Naive thymus-derived CD4-positive, alpha-beta T cell (primary cell): Measurements from ENCODE around the gene CAPRIN2. TPM values are rescaled to one million over a fixed set of nuclear protein-coding genes. Genes with fewer than 3 reads are reported as not detected.

Source experiments
- ATAC-seq: fragments of 150-1000 bp; cut with Tn5 transposase; 2 replicates; pipeline ENCODE4 v1.10.0; 2021; ENCODE audit warnings: mild to moderate bottlenecking, moderate library complexity
- CTCF ChIA-PET: fragments of 350-600 bp; sonication (Branson Sonifier 250); formaldehyde crosslinking; loops from one replicate; lab custom pipeline; 2021; ENCODE audit warnings: antibody characterized with exemption; lab: Charles Lee
- POLR2A ChIA-PET: fragments of 350-600 bp; sonication (Branson Sonifier 250); formaldehyde crosslinking; loops from one replicate; lab custom pipeline; 2021; ENCODE audit warnings: antibody characterized with exemption, inconsistent platforms; lab: Charles Lee
- DNase-seq, 9 donors: peaks; one replicate each; pipeline versions ENCODE4 v3.0.0 to v3.0.0-alpha.2; 2020 to 2022; ENCODE audit warnings: mixed read lengths in 1 of 9
- H3K27ac ChIP-seq: one replicate; pipeline ENCODE4 v1.7.0; 2013; ENCODE audit warnings: mild to moderate bottlenecking, low read depth, low read length, moderate library complexity
- H3K27me3 ChIP-seq, 2 donors: one replicate each; pipeline ENCODE4 v1.7.0; 2013; ENCODE audit warnings: low read length in 2 of 2, mild to moderate bottlenecking in 2 of 2, moderate library complexity in 2 of 2; ENCODE audit not compliant: control insufficient read depth in 2 of 2, insufficient read depth in 2 of 2
- H3K36me3 ChIP-seq, 3 experiments: 1 replicate in 2 of 3; 2 replicates in 1 of 3; pipeline ENCODE4 v1.7.0; 2013; ENCODE audit warnings: low read length in 3 of 3, mild to moderate bottlenecking in 3 of 3, moderate library complexity in 1 of 3; ENCODE audit not compliant: insufficient read depth in 3 of 3, control insufficient read depth in 2 of 3
- H3K4me1 ChIP-seq, 2 donors: one replicate each; pipeline ENCODE4 v1.7.0; 2013; ENCODE audit warnings: low read length in 2 of 2, mild to moderate bottlenecking in 2 of 2, moderate library complexity in 1 of 2; ENCODE audit not compliant: control insufficient read depth in 2 of 2, insufficient read depth in 2 of 2
- H3K4me3 ChIP-seq: 2 replicates; pipeline ENCODE4 v1.7.0; 2013; ENCODE audit warnings: mild to moderate bottlenecking, low read length
- H3K9me3 ChIP-seq, 3 experiments: 1 replicate in 2 of 3; 2 replicates in 1 of 3; pipeline ENCODE4 v1.7.0; 2013; ENCODE audit warnings: low read length in 3 of 3; ENCODE audit not compliant: control insufficient read depth in 2 of 3
- H3K27ac Mint-ChIP-seq, 9 donors: one replicate each; pipeline ENCODE4 v1.8.0; 2020 to 2022; ENCODE audit warnings: mixed read lengths in 9 of 9, mild to moderate bottlenecking in 8 of 9, moderate library complexity in 5 of 9, inconsistent platforms in 2 of 9
- H3K27me3 Mint-ChIP-seq, 5 donors: one replicate each; pipeline ENCODE4 v1.8.0; 2021 to 2022; ENCODE audit warnings: mixed read lengths in 5 of 5, mild to moderate bottlenecking in 1 of 5
- H3K36me3 Mint-ChIP-seq, 5 donors: one replicate each; pipeline ENCODE4 v1.8.0; 2020 to 2022; ENCODE audit warnings: mixed read lengths in 5 of 5, mild to moderate bottlenecking in 3 of 5, inconsistent platforms in 1 of 5
- H3K4me1 Mint-ChIP-seq, 7 donors: one replicate each; pipeline ENCODE4 v1.8.0; 2020 to 2022; ENCODE audit warnings: mixed read lengths in 7 of 7, mild to moderate bottlenecking in 3 of 7, inconsistent platforms in 1 of 7
- H3K4me3 Mint-ChIP-seq, 10 donors: one replicate each; pipeline ENCODE4 v1.8.0; 2020 to 2022; ENCODE audit warnings: mild to moderate bottlenecking in 10 of 10, mixed read lengths in 10 of 10, moderate library complexity in 6 of 10, inconsistent platforms in 2 of 10
- H3K9me3 Mint-ChIP-seq, 11 donors: one replicate each; pipeline ENCODE4 v1.8.0; 2020 to 2022; ENCODE audit warnings: mixed read lengths in 11 of 11, mild to moderate bottlenecking in 4 of 11, inconsistent platforms in 1 of 11, moderate library complexity in 1 of 11
- intact Hi-C, 2 donors: fragments of 100-400 bp; cut with micrococcal nuclease; formaldehyde crosslinking; loops; one replicate each; pipeline ENCODE4 v1.15.1; 2023
- polyA plus RNA-seq, 2 donors: library from polyadenylated mRNA; unstranded; fragments of 300-500 nt; fragmentation: Illumina TruSeq; gene quantifications; one replicate each; pipeline ENCODE4 v1.2.3, GENCODE V29; 2021
- total RNA-seq, 6 experiments: library from RNA in 5 of 6; stranded (reverse) in 5 of 6; gene quantifications; 1 replicate in 5 of 6; 2 replicates in 1 of 6; pipeline ENCODE4 v1.2.3 and lab custom pipeline; 2021 to 2026

CAPRIN2 gene
- total and polyA plus RNA-seq, 7 experiments from 2014 or later, result 6.5 to 50.1 (median 26.4) TPM

DNA sequence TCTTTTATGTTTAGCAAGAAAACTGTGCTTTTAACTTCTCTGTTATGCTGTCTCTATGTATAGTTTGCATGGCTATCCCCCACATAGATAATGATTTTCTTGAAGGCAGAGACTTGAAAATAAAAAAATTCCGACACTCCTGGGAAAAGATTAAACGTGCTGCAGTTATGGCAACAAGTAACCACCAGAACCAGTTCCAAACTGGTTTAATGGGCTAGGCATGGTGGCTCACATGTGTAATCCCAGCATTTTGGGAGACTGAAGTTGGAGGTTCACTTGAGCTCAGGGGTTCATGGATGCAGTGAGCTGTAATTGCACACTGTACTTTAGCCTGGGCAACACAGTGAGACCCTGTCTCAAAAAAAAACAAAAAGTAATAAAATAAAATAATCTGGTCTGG is 15.1 kb upstream of the CAPRIN2 start:
- Mint-ChIP-seq H3K4me1 (no peaks in the 10 kb centered on the region), H3K9me3 (peaks cover 0 to 4% (median 0%) of the 10 kb centered on the region in 11 donors), H3K4me3 (no peak overlapping the region), H3K27me3 (peaks cover 0 to 28% (median 11%) of the 10 kb centered on the region in 5 donors), H3K27ac (no peak overlapping the region), H3K36me3 (no peaks in the 10 kb centered on the region)
- ATAC-seq (no peak), DNase-seq (no peak)
- no peaks in the 10 kb centered on the region for H3K9me3 ChIP-seq
- no peaks in the 10 kb centered on the region for H3K27me3 ChIP-seq
- CTCF ChIA-PET, result no interaction called here
- POLR2A ChIA-PET, result interaction anchor here (0.6 kb wide), 2 partner anchors 57 to 161 kb away, joined by 3 read pairs; no protein-coding TSS in a partner anchor
- H3K4me1 ChIP-seq, result no peaks in the 10 kb centered on the region
- H3K4me3 ChIP-seq, result no peak overlapping the region
- no peaks in the 10 kb centered on the region for H3K36me3 ChIP-seq
- no peak overlapping the region for H3K27ac ChIP-seq
- intact Hi-C loops, result no loop called here

GRCh38 chr12:30764251-30764650 is 9.5 kb upstream of the CAPRIN2 start:
- H3K9me3 Mint-ChIP-seq, result peaks cover 0 to 4% (median 0%) of the 10 kb centered on the region in 11 donors
- ChIA-PET CTCF (interaction anchor here (0.8 to 0.9 kb wide), 2 partner anchors 9 to 11 kb away, joined by 3 read pairs; no protein-coding TSS in a partner anchor), POLR2A (no interaction called here)
- H3K9me3 ChIP-seq, result no peaks in the 10 kb centered on the region
- intact Hi-C loops, result no loop called here
- H3K27ac ChIP-seq, result no peak overlapping the region
- no peaks in the 10 kb centered on the region for H3K27me3 ChIP-seq
- peaks cover 0 to 4% (median 0%) of the 10 kb centered on the region in 5 donors for H3K36me3 Mint-ChIP-seq
- no peak for ATAC-seq
- DNase-seq, result no peak
- H3K36me3 ChIP-seq, result no peaks in the 10 kb centered on the region
- H3K27ac Mint-ChIP-seq, result no peak overlapping the region
- H3K27me3 Mint-ChIP-seq, result peaks cover 0 to 31% (median 0%) of the 10 kb centered on the region in 5 donors
- H3K4me3 Mint-ChIP-seq, result no peak overlapping the region
- no peak overlapping the region for H3K4me3 ChIP-seq
- H3K4me1 Mint-ChIP-seq, result no peaks in the 10 kb centered on the region
- H3K4me1 ChIP-seq, result no peaks in the 10 kb centered on the region

DNA sequence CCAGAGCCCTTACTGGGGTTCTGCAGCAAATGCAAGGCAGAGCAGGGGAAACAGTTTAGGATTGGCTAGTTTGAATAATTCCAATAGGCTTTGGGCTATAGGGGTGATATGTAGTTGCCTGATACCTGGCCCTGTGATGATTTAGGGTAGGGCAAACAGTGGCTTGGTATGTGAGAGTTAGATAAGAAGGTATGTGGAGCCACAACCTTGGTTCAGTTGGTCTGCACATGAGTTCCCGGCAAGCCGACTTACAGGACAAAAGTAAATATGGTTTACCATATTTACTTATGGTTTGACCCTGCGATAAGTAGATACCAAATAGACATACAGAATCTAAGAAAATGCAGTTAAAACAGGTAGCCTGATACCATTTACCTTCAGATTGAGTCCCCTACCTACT is 8.3 kb upstream of the CAPRIN2 start:
- no peak overlapping the region for H3K27ac Mint-ChIP-seq
- H3K9me3 Mint-ChIP-seq, result peaks cover 0 to 4% (median 0%) of the 10 kb centered on the region in 11 donors
- Histone ChIP-seq H3K27me3 (no peaks in the 10 kb centered on the region), H3K9me3 (no peaks in the 10 kb centered on the region), H3K4me1 (no peaks in the 10 kb centered on the region), H3K27ac (no peak overlapping the region), H3K36me3 (no peaks in the 10 kb centered on the region), H3K4me3 (no peak overlapping the region)
- DNase-seq (no peak), ATAC-seq (no peak)
- no peaks in the 10 kb centered on the region for H3K4me1 Mint-ChIP-seq
- H3K4me3 Mint-ChIP-seq, result no peak overlapping the region
- POLR2A ChIA-PET, result no interaction called here
- peaks cover 0 to 27% (median 0%) of the 10 kb centered on the region in 5 donors for H3K27me3 Mint-ChIP-seq
- CTCF ChIA-PET, result no interaction called here
- intact Hi-C loops, result no loop called here
- peaks cover 0 to 4% (median 0%) of the 10 kb centered on the region in 5 donors for H3K36me3 Mint-ChIP-seq

DNA sequence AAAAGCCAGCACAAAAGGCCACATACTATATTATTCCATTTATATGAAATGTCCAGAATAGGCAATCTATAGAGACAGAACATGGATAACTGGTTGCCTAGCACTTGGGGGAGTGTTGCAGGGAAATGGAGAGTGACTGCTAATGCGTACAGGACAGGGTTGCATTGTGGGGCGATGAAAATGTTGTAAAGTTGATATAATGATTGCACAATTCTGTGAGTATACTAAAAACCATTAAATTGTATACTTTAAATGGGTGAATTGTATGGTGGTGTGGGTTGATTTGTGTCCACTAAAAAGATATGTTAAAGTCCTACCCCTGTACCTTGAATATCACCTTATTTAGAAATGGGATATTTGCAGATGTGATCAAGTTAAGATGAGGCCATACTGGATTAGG is 7.0 kb upstream of the CAPRIN2 start:
- CTCF ChIA-PET, result no interaction called here
- DNase-seq (no peak), ATAC-seq (no peak)
- H3K4me3 ChIP-seq, result no peak overlapping the region
- Mint-ChIP-seq H3K27me3 (peaks cover 0 to 18% (median 0%) of the 10 kb centered on the region in 5 donors), H3K27ac (no peak overlapping the region), H3K4me3 (no peak overlapping the region), H3K36me3 (peaks cover 0 to 8% (median 0%) of the 10 kb centered on the region in 5 donors), H3K4me1 (peaks cover 0 to 8% (median 0%) of the 10 kb centered on the region in 7 donors), H3K9me3 (peaks cover 0 to 4% (median 0%) of the 10 kb centered on the region in 11 donors)
- H3K36me3 ChIP-seq, result no peaks in the 10 kb centered on the region
- H3K27ac ChIP-seq, result no peak overlapping the region
- H3K4me1 ChIP-seq, result no peaks in the 10 kb centered on the region
- intact Hi-C loops, result no loop called here
- no peaks in the 10 kb centered on the region for H3K9me3 ChIP-seq
- H3K27me3 ChIP-seq, result no peaks in the 10 kb centered on the region
- POLR2A ChIA-PET, result no interaction called here

DNA sequence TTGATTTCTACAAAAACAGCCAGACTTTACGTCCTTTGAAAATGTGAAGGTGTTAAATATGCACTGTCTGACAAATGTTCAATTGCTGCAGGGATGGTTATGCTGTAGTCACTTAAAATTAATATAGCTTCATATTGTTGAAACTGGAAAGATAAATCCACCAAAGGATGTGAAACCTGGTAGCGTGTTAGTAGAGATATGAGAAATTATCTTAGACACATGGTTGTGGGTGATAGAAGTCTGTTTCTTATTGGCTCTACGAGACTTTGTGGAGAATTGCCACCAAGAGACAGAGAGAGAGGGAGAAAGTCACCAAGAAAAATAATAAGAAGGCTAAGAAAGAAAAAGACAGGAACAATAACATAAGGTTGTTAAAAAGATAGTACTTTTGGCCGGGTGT is 2.6 kb upstream of the CAPRIN2 start:
- no peak for ATAC-seq
- peak overlapping the region in 2 of 9 donors; percentile 53 to 80 for H3K27ac Mint-ChIP-seq

GRCh38 chr12:30756074-30756473 is 1.3 kb upstream of the CAPRIN2 start:
- Mint-ChIP-seq H3K36me3 (peaks cover 0 to 8% (median 0%) of the 10 kb centered on the region in 5 donors), H3K4me1 (peaks cover 19 to 41% (median 34%) of the 10 kb centered on the region in 7 donors), H3K27ac (peak overlapping the region in 6 of 9 donors; percentile 19 to 87 (median 82)), H3K27me3 (no peaks in the 10 kb centered on the region), H3K4me3 (peak overlapping the region in 5 of 10 donors; percentile 88 to 98 (median 95)), H3K9me3 (peaks cover 0 to 4% (median 0%) of the 10 kb centered on the region in 11 donors)
- H3K4me3 ChIP-seq, result no peak overlapping the region
- peaks cover 13 to 29% of the 10 kb centered on the region in 2 donors for H3K4me1 ChIP-seq
- ATAC-seq, result no peak
- POLR2A ChIA-PET, result interaction anchor here (0.5 to 1.5 kb wide), 4 partner anchors 11 to 117 kb away, joined by 3 to 6 read pairs (median 3); no protein-coding TSS in a partner anchor
- H3K36me3 ChIP-seq, result no peaks in the 10 kb centered on the region
- no peak for DNase-seq
- H3K27me3 ChIP-seq, result no peaks in the 10 kb centered on the region
- H3K27ac ChIP-seq, result no peak overlapping the region
- CTCF ChIA-PET, result interaction anchor here (1.2 kb wide), 1 partner anchor 49 kb away, joined by 3 read pairs; no protein-coding TSS in a partner anchor
- no peaks in the 10 kb centered on the region for H3K9me3 ChIP-seq
- intact Hi-C loops, result loop anchor here in 1 of 2 donors (10.0 kb wide), 2 partner anchors 1919 to 1999 kb away; partner anchors contain the start of genes DNM1L and YARS2

More for the DNA sequence above, 2.6 kb upstream of the CAPRIN2 start:
- H3K27me3 Mint-ChIP-seq, result peaks cover 0 to 2% (median 0%) of the 10 kb centered on the region in 5 donors
- H3K36me3 Mint-ChIP-seq, result peaks cover 0 to 8% (median 0%) of the 10 kb centered on the region in 5 donors
- Histone ChIP-seq H3K4me1 (peaks cover 13 to 24% of the 10 kb centered on the region in 2 donors), H3K36me3 (no peaks in the 10 kb centered on the region), H3K27me3 (no peaks in the 10 kb centered on the region), H3K9me3 (no peaks in the 10 kb centered on the region), H3K4me3 (no peak overlapping the region), H3K27ac (no peak overlapping the region)
- H3K4me1 Mint-ChIP-seq, result peaks cover 19 to 36% (median 27%) of the 10 kb centered on the region in 7 donors
- ChIA-PET CTCF (interaction anchor here (0.5 kb wide), 1 partner anchor 12 kb away, joined by 3 read pairs; no protein-coding TSS in a partner anchor), POLR2A (interaction anchor here (0.8 kb wide), 1 partner anchor 12 kb away, joined by 3 read pairs; no protein-coding TSS in a partner anchor)
- intact Hi-C loops, result loop anchor here in 1 of 2 donors (10.0 kb wide), 2 partner anchors 1917 to 1997 kb away; partner anchors contain the start of genes DNM1L and YARS2
- DNase-seq, result no peak
- no peak overlapping the region for H3K4me3 Mint-ChIP-seq
- peaks cover 0 to 4% (median 0%) of the 10 kb centered on the region in 11 donors for H3K9me3 Mint-ChIP-seq
